Measurements from ENCODE around the gene UXS1.

Gene UXS1

DNA sequence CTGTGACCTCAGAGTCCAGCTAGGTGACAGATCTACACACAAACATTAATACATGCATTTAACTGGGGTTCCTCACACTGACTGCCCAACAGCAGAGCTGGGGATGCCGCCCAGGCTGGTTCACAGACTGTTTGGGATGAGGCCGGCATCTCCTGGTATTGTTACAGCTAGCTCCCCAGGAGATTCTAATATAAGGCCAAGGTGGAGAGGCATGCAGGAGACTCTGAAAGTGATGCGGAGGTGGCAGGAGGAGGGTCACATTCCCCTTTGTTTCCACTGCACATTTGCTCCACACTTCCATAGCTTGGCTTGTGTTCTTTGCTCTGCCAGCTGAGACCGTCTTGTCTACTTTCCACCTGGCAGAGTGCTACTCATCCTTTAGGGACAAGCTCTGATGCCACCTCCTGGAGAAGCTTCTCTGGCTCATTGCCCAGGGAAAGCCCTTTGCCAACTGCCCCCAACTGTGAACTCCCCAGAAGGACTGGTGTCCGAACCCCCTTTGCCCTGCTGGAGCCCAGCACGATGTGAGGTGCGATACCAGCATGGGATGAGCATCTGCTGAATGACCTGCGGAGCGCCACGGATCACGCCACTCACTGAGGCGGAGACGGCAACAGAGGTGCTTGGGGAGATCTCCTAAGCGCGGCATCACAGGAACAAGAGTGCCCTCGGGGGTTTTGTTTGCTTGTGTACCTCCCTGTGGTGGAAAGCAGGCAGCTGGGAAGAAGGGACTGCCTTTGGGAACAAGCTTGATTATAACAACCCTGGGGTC is 88.8 kb downstream of the UXS1 start:
- Histone ChIP-seq H3K27me3 (no peaks in the 10 kb centered on the region), H3K4me3 (no peak overlapping the region), H3K36me3 (peaks cover 0 to 21% (median 2%) of the 10 kb centered on the region in 3 donors), H3K9me3 (no peaks in the 10 kb centered on the region), H3K4me1 (peaks cover 0 to 10% (median 3%) of the 10 kb centered on the region in 4 donors), H3K27ac (no peak overlapping the region)
- intact Hi-C loops (cut with DNase I; ENCODE audit: low total_unique reads), result loop anchor here (2.0 kb wide), 1 partner anchor 437 kb away; no protein-coding TSS in a partner anchor
- TF ChIP-seq, protein P1, sequence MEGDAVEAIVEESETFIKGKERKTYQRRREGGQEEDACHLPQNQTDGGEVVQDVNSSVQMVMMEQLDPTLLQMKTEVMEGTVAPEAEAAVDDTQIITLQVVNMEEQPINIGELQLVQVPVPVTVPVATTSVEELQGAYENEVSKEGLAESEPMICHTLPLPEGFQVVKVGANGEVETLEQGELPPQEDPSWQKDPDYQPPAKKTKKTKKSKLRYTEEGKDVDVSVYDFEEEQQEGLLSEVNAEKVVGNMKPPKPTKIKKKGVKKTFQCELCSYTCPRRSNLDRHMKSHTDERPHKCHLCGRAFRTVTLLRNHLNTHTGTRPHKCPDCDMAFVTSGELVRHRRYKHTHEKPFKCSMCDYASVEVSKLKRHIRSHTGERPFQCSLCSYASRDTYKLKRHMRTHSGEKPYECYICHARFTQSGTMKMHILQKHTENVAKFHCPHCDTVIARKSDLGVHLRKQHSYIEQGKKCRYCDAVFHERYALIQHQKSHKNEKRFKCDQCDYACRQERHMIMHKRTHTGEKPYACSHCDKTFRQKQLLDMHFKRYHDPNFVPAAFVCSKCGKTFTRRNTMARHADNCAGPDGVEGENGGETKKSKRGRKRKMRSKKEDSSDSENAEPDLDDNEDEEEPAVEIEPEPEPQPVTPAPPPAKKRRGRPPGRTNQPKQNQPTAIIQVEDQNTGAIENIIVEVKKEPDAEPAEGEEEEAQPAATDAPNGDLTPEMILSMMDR (IDR thresholded peaks at IDR 0.05), result no peak
- DNase-seq, result no peak

DNA sequence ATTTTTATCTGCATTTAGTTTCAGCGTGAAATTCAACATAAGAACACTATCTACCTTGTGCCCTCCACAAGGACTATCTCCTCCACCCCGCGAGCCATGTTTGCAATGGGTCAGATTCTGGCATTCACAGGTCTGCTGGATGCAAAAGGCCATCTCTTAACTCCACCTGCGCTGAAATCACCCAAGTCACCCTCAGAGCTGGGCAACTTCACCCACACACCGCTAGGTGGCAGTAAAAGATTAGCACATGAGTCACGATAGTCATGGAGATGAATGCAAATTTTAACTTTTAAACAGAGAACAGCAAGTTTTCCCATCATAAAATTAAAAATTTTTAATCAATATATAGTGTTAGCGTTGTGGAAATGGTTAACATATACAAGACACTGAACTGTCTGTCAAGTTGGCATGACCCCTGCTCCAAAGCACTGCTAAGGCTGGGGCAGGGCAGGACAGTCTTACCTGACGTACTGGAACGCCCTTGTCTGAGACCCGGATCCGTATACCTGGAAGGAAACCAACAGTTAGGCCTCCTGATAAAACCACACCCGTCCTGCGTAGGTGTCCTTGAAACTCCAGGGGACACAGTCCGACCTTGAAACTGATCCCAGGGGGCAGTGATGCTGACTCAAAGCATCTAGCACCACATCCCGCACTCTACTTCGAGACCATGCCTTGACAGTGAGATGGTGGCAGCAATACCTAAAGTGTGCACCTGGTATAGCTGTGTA is 89.6 kb downstream of the UXS1 start:
- Histone ChIP-seq H3K27ac (no peak overlapping the region), H3K4me3 (no peak overlapping the region), H3K27me3 (no peaks in the 10 kb centered on the region), H3K4me1 (peaks cover 0 to 10% (median 3%) of the 10 kb centered on the region in 4 donors), H3K9me3 (no peaks in the 10 kb centered on the region), H3K36me3 (peaks cover 0 to 22% (median 9%) of the 10 kb centered on the region in 3 donors)
- DNase-seq, result peak in 1 of 2 donors; percentile 55
- intact Hi-C loops (cut with DNase I; ENCODE audit: low total_unique reads), result loop anchor here (2.0 kb wide), 1 partner anchor 438 kb away; no protein-coding TSS in a partner anchor
- TF ChIP-seq, protein P1 (IDR thresholded peaks at IDR 0.05), result peak; percentile 91 to 96

DNA sequence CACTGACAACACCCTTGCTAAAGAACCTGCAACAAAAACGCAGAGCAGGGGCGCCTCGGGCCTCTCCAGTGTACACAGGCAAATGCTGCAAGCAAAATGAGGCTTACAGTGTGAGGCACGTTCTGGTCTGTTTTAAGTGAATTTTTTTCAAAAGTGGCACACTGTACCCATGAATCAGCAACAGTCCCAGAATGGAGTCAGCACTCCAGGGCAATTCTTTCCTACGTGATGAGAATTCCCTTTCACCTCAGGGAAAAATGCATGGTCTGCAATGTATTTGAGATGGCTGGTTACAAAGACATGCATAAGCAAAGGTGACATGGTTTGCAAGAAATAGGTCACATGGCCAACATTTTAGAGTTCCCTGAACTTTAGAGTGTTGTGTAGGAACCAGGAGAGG is 94.4 kb downstream of the UXS1 start:
- H3K9me3 ChIP-seq, result no peaks in the 10 kb centered on the region
- no peak overlapping the region for H3K4me3 ChIP-seq
- H3K27ac ChIP-seq, result no peak overlapping the region
- TF ChIP-seq, protein P1 (IDR thresholded peaks at IDR 0.05), result no peak
- no peaks in the 10 kb centered on the region for H3K27me3 ChIP-seq
- intact Hi-C loops (cut with DNase I; ENCODE audit: low total_unique reads), result loop anchor here (10.0 kb wide), 1 partner anchor 525 kb away; no protein-coding TSS in a partner anchor
- H3K4me1 ChIP-seq, result no peaks in the 10 kb centered on the region
- DNase-seq, result no peak
- peaks cover 0 to 43% (median 38%) of the 10 kb centered on the region in 3 donors for H3K36me3 ChIP-seq

DNA sequence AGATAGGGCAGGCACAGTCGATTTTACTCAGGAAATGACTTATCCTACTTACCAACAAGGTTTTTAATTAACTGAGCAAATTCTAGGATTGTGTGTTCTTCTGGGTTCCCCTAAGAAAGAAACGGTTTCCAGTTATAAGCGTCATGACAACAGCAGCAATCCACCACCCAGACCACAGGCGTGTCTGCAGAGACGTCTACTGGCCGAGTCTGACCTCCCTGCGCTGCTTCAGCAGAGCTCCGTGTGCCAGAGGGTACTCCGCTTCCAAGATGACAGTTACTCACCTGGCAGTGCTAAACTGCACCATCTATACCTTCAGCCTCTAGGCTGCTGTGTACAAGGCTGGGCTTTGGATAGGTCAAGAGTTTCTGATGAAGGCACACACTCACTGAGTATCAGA is 95.4 kb downstream of the UXS1 start:
- Histone ChIP-seq H3K4me3 (no peak overlapping the region), H3K27me3 (no peaks in the 10 kb centered on the region), H3K27ac (no peak overlapping the region), H3K9me3 (no peaks in the 10 kb centered on the region), H3K36me3 (peaks cover 0 to 54% (median 45%) of the 10 kb centered on the region in 3 donors), H3K4me1 (no peaks in the 10 kb centered on the region)
- no peak for DNase-seq
- intact Hi-C loops (cut with DNase I; ENCODE audit: low total_unique reads), result loop anchor here (10.0 kb wide), 1 partner anchor 524 kb away; no protein-coding TSS in a partner anchor
- TF ChIP-seq, protein P1 (IDR thresholded peaks at IDR 0.05), result no peak

DNA sequence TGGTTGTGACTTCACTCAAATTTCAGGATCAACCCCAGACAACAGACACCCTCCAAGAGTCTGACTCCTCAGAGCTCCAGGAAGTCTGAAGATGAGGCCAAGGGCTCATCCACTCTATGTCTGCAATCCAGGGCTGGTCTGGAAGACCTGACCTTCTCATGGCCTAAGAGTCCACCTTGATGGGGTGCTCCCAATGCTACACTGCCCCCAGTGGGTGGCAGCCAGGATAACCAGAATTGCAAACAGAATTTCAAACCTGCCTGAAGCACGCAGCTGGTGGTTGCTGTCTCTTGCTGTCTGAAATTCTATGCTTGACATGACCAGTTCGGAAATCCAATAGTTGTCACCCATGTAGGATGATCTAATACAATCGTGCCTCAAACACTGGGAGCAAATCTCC is 96.0 kb downstream of the UXS1 start:
- no peak overlapping the region for H3K27ac ChIP-seq
- no peak overlapping the region for H3K4me3 ChIP-seq
- no peaks in the 10 kb centered on the region for H3K27me3 ChIP-seq
- H3K9me3 ChIP-seq, result no peaks in the 10 kb centered on the region
- TF ChIP-seq, protein P1 (IDR thresholded peaks at IDR 0.05), result peak in 1 of 2 experiments; percentile 8
- DNase-seq, result no peak
- H3K4me1 ChIP-seq, result no peaks in the 10 kb centered on the region
- intact Hi-C loops (cut with DNase I; ENCODE audit: low total_unique reads), result loop anchor here (10.0 kb wide), 1 partner anchor 523 kb away; no protein-coding TSS in a partner anchor
- peaks cover 0 to 57% (median 51%) of the 10 kb centered on the region in 3 donors for H3K36me3 ChIP-seq
